Pancreas (tissue), 10 donors: ENCODE results near the gene MXRA7. TPM values are rescaled to one million over a fixed set of nuclear protein-coding genes. Genes with fewer than 3 reads are reported as not detected.
A peak's percentile ranks its signal among the peaks of the same experiment; 100 is the strongest.
"Not testable (repeated sequence)": the region's sequence is repeated elsewhere in the genome, so short reads cannot be mapped to it uniquely, and the experiment has no call there.

Experiments used
- ATAC-seq, 4 donors: fragments of 200-7000 bp; cut with Tn5 transposase; one replicate each; pipeline versions ENCODE4 v1.8.0 to v1.9.1; 2020; ENCODE audit warnings: mild to moderate bottlenecking in 4 of 4, moderate library complexity in 4 of 4
- DNase-seq, 6 donors: peaks; one replicate each; pipeline ENCODE4 v3.0.0-alpha.2; 2020
- FAIRE-seq: peaks from 2 replicates; lab custom pipeline; 2012; peaks lifted over from hg19 to GRCh38; lab: Jason Lieb, UNC
- H3K27ac ChIP-seq, 4 donors: fragments of 200-600 bp; sonication (generic); 1 replicate in 3 of 4; 2 replicates in 1 of 4; pipeline versions ENCODE4 v1.5.0 to v1.8.0; 2020
- H3K27me3 ChIP-seq, 4 donors: fragments of 200-600 bp; one replicate each; pipeline ENCODE4 v1.8.0; 2021
- H3K36me3 ChIP-seq, 3 donors: fragments of 200-600 bp; sonication (generic) in 1 of 3; one replicate each; pipeline versions ENCODE4 v1.5.0 to v1.8.0; 2020 to 2021
- H3K4me1 ChIP-seq, 3 donors: fragments of 200-600 bp; one replicate each; pipeline ENCODE4 v1.8.0; 2021
- H3K4me3 ChIP-seq, 4 donors: fragments of 200-600 bp; sonication (generic) in 2 of 4; one replicate each; pipeline versions ENCODE4 v1.5.0 to v1.8.0; 2020 to 2021
- H3K9me3 ChIP-seq, 4 donors: fragments of 200-600 bp; one replicate each; pipeline ENCODE4 v1.8.0; 2021
- WGBS, 2 donors: extraction: QIAGEN DNeasy Blood & Tissue Kit; methylation state at CpG; one replicate each; pipeline ENCODE4 v1.1.7; 2013; 5-methylcytosine and 5-hydroxymethylcytosine counted together
- intact Hi-C, 3 donors: fragments of 100-400 bp; cut with DNase I; formaldehyde crosslinking; loops; one replicate each; pipeline versions ENCODE4 v1.11.1 to v1.14.2; 2022
- polyA plus RNA-seq, 2 donors: library from polyadenylated mRNA; stranded (reverse); fragments of 200-250 nt; gene quantifications; one replicate each; pipeline ENCODE4 v1.2.3, GENCODE V29; 2013
- total RNA-seq, 6 donors: library from RNA; stranded (reverse); fragmentation: NEBNext Ultra II Directional in 4 of 6; extraction: Animal tissue kit (Norgen Biotek cat#: 25700) in 4 of 6; gene quantifications; one replicate each; pipeline versions ENCODE4 v1.2.1 to v1.2.4, GENCODE V29; 2021 to 2023
- TF ChIP-seq, protein P1 (sequence below), 4 donors: fragments of 200-600 bp; sonication (generic) in 3 of 4; IDR thresholded peaks; one replicate each; pipeline versions ENCODE4 v1.5.0 to v1.8.0; 2021; ENCODE audit warnings: antibody characterized with exemption in 4 of 4
- donor health status: healthy with polysubstance abuse.
- donor health status: DM: no; HTN: no; CAD: no; lungs with moderate emphysema.
- donor health status: DM: no; HTN: no; CAD: no.
- donor health status: control.
- donor health status: control.
- donor health status: Bipolar disorder and iron deficiency.
- donor health status: DM: yes; HTN: yes; CAD: no.
- donor health status: DM: no; HTN: no; CAD: no.
- donor health status: DM: no; HTN: no; CAD: no.
- donor health status: DM: yes; HTN: yes; CAD: no.

Gene MXRA7
- total and polyA plus RNA-seq, 8 donors: 32.0 to 137 (median 44.7) TPM

DNA sequence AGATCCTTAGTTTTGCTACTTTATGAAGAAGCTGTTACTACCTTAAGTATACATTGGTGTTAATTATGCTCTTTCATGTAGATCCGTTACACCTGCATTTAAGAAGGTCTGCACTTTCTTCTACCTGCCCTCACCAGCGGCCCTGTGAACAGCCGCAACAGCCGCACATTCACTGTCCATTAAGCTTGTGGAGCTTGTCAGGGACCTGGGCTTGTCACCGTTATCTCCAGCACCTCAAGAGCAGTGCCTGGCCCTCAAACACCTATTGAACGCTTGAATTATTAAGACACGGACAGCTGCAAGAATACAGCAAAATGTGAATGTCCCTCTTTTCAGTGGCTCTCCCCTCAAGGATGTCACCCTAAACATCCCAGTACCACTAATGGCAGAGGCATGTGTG lies 3.0 kb upstream of the MXRA7 start:
- TF ChIP-seq, protein P1, sequence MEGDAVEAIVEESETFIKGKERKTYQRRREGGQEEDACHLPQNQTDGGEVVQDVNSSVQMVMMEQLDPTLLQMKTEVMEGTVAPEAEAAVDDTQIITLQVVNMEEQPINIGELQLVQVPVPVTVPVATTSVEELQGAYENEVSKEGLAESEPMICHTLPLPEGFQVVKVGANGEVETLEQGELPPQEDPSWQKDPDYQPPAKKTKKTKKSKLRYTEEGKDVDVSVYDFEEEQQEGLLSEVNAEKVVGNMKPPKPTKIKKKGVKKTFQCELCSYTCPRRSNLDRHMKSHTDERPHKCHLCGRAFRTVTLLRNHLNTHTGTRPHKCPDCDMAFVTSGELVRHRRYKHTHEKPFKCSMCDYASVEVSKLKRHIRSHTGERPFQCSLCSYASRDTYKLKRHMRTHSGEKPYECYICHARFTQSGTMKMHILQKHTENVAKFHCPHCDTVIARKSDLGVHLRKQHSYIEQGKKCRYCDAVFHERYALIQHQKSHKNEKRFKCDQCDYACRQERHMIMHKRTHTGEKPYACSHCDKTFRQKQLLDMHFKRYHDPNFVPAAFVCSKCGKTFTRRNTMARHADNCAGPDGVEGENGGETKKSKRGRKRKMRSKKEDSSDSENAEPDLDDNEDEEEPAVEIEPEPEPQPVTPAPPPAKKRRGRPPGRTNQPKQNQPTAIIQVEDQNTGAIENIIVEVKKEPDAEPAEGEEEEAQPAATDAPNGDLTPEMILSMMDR (IDR thresholded peaks at IDR 0.05): no peak
- Histone ChIP-seq H3K9me3 (no peaks in the 10 kb centered on the region), H3K4me3 (no peak overlapping the region), H3K36me3 (peaks cover 4 to 39% (median 11%) of the 10 kb centered on the region in 3 donors), H3K27me3 (no peaks in the 10 kb centered on the region), H3K4me1 (peaks cover 7 to 13% (median 8%) of the 10 kb centered on the region in 3 donors), H3K27ac (no peak overlapping the region)
- ATAC-seq: no peak
- intact Hi-C loops: no loop called here
- peak in 1 of 6 donors; percentile 15 for DNase-seq
- 91 to 94% methylated on average over 7 of the region's 7 CpGs for WGBS, 2 donors
- no peak for FAIRE-seq

DNA sequence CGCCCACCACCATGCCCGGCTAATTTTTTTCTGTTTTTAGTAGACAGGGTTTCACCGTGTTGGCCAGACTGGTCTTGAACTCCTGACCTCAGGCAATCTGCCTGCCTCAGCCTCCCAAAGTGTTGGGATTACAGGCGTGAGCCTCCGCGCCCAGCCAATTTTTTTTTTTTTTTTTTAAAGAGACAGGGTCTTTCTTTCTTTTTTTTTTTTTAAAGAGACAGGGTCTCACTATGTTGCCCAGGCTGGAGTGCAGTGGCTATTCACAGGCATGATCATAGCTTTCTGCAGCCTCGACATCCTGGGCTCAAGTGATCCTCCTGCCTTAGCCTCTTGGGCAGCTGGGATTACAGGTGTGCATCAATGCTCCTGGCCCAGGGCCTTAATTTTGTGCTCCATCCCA lies 1.6 kb upstream of the MXRA7 start:
- H3K27me3 ChIP-seq, H3K27ac ChIP-seq, FAIRE-seq, H3K4me3 ChIP-seq, intact Hi-C loops, ATAC-seq, H3K9me3 ChIP-seq: not testable (repeated sequence)
- Histone ChIP-seq H3K36me3 (peaks cover 4 to 25% (median 9%) of the 10 kb centered on the region in 3 donors), H3K4me1 (peaks cover 8 to 16% (median 12%) of the 10 kb centered on the region in 3 donors)
- DNase-seq: peak in 1 of 6 donors; percentile 2
- WGBS, 2 donors: 64 to 75% methylated on average over 7 of the region's 7 CpGs

DNA sequence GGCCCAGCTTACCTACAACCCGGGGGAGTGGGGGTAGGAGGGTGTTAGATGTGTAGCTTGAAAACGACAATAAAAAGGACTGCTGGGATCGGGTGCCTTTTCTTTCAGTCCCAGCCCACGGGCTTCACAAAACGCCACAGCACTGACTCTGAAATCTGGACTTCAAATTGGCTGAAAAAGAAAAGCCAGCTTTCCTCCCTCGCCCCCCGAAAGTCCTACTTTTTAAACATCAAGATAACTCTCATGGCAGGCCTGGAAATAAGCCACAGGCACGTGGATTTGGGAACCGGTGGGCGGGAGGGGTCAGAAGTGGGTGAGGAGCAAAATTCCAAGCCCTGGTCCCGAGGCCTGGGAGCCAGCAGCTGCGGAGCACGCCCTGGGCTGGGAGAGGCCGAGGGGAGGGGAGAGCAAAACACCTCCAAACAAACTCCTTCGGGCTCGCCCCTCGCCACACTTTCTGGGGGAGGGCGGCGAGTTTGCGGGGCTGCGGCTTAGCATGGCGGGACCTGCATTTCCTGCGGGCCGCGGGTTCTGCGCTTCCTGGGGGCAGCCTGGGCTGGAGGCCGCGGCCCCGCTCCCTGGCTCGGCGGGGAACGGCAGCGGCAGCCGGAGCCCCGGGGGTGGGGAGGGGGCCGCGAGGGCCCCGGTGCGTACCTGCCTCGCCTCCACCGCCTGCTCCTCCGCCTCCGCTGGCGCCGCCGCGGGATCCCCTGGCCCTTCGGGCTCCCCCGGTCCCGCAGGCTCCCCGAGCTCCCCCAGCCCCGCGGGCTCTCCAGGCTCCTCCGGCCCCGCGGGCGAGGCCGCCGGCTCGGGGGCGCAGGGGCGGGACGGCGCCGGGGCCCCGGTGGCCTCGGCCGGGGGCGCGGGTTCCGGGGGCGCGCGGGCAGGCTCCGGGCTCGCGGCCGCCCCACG lies 558 bp downstream of the MXRA7 start:
- H3K27me3 ChIP-seq, H3K36me3 ChIP-seq, H3K9me3 ChIP-seq, FAIRE-seq: not testable (repeated sequence)
- Histone ChIP-seq H3K4me3 (peak overlapping the region; percentile 49 to 69 (median 60)), H3K27ac (peak overlapping the region; percentile 76 to 81 (median 78)), H3K4me1 (peaks cover 8 to 13% (median 12%) of the 10 kb centered on the region in 3 donors)
- ATAC-seq: peak in 3 of 4 donors; percentile 31 to 62 (median 44)
- intact Hi-C loops: loop anchor here in 1 of 3 donors (10.0 kb wide), 1 partner anchor 175 kb away; the partner anchor contains the start of gene CYGB
- DNase-seq: peak in 4 of 6 donors; percentile 55 to 78 (median 66)
- WGBS, 2 donors: 3 to 4% methylated on average over 21 to 52 of the region's 79 CpGs

DNA sequence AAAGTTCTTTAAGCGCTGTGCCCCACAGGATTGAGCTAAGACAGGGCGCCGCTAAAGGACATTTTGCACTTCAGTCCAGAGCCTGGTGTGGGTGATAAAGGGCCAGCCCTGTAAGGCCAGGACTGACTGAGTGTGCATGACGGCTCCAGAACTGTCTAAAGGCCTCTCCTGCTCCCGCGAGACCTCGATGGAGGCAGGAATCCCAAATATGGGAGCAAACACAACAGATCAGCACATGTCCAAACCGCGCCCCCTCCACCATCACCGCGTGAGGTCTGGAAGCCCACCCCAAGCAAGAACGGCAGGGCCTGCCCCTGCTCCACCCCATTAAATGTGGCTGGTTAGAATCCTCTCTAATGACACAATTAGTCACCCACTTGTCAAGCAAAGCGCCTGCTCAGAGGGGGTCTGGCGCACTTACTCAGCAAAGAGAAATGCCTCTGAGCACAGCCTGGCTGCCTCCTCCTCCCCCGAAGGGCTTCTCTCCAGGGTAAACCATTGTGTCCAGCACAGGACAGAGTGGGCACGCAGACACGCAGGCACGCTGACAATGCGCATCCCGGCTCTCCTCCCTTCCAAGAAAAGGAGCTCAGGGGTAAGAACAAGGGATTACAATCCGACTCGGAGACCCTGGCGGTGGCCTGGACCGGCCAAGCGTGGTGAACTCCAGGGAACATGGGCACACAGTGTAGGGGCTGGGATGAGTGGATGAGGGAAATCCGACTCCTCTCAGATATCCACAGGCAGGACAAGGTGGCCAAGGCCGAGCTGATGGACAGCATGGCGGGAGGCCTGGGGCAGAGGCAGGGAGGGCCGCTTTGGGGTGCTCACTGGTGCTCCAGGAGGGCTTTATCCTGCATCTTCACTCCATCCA lies 1.5 kb downstream of the MXRA7 start:
- peaks cover 8 to 12% (median 10%) of the 10 kb centered on the region in 3 donors for H3K4me1 ChIP-seq
- peak overlapping the region; percentile 49 to 69 (median 60) for H3K4me3 ChIP-seq
- peaks cover 0 to 4% (median 0%) of the 10 kb centered on the region in 3 donors for H3K36me3 ChIP-seq
- ATAC-seq: peak; percentile 35 to 69 (median 57)
- 62 to 67% methylated on average over 29 of the region's 29 CpGs for WGBS, 2 donors
- FAIRE-seq: no peak
- no peaks in the 10 kb centered on the region for H3K9me3 ChIP-seq
- H3K27ac ChIP-seq: peak overlapping the region; percentile 76 to 81 (median 78)
- intact Hi-C loops: loop anchor here in 1 of 3 donors (10.0 kb wide), 1 partner anchor 175 kb away; the partner anchor contains the start of gene CYGB
- TF ChIP-seq, protein P1 (IDR thresholded peaks at IDR 0.05): no peak
- DNase-seq: peak in 5 of 6 donors; percentile 52 to 76 (median 65)
- H3K27me3 ChIP-seq: no peaks in the 10 kb centered on the region

DNA sequence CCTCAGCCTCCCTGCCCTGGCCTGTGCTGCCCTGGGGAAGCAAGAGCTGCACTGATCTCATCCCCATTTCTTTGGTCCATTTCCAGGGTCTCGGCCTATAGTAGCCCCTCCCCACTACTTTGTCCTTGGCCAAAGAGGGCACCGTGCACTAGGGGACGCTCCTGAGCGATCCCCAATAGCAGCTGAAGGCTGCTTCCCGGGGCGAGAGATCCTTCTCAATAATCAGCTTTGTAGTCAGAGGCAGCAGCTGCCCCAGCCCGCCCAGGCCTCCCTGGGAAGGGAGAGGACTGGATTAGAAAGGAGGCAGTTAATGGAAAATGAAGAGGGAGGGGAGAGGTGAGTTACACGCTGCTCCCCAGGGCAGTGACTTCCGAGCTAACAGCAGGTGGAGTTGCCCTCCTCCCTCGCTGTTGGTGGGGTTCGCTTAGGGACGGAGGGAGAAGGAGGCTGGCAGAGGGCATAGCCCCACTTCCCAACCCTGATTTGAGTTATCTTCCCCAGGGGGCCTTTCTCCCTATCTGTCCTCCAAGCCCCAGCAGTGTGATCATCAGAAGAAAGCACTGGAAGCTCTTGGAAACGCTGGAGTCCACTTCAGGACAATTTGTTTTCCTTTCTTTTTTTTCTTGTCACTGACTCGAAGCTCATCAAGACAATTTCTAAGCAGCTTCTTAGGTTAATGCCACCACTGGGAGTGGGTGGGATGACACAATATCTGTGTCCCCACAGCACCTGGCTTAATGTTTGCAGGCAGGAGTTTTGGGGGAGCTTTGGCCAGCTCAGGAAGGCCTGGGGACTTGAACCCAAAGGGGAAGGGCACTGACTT lies 2.6 kb downstream of the MXRA7 start:
- H3K27me3 ChIP-seq: no peaks in the 10 kb centered on the region
- H3K27ac ChIP-seq: peak overlapping the region; percentile 76 to 81 (median 78)
- H3K36me3 ChIP-seq: no peaks in the 10 kb centered on the region
- intact Hi-C loops: loop anchor here in 1 of 3 donors (10.0 kb wide), 1 partner anchor 173 kb away; the partner anchor contains the start of gene CYGB
- H3K4me1 ChIP-seq: peaks cover 8 to 12% (median 10%) of the 10 kb centered on the region in 3 donors
- ATAC-seq (peak in 3 of 4 donors; percentile 8 to 31 (median 13)), FAIRE-seq (no peak), DNase-seq (no peak)
- H3K9me3 ChIP-seq: no peaks in the 10 kb centered on the region
- 38% methylated on average over 14 of the region's 14 CpGs for WGBS, 2 donors
- TF ChIP-seq, protein P1 (IDR thresholded peaks at IDR 0.05): no peak
- H3K4me3 ChIP-seq: no peak overlapping the region
